GM19099 (cell line): ENCODE results near the gene MRPL2.
A peak's percentile ranks its signal among the peaks of the same experiment; 100 is the strongest.

Experiments used
- POLR2A ChIP-seq: IDR thresholded peaks from 3 replicates; pipeline ENCODE4 v1.6.1; 2011; ENCODE audit warnings: low read depth; ENCODE audit not compliant: insufficient read length; ENCODE audit errors: extremely low read depth

Gene MRPL2

GRCh38 chr6:43038727-43039126 lies 20.5 kb downstream of the MRPL2 start:
- no peak for TF ChIP-seq POLR2A

- no peak for TF ChIP-seq POLR2A
Measured at GRCh38 chr6:43037706-43038105, 21.5 kb downstream of the MRPL2 start.

- no peak for TF ChIP-seq POLR2A
Measured at GRCh38 chr6:43037197-43037596, 22.0 kb downstream of the MRPL2 start.

- no peak for TF ChIP-seq POLR2A
Measured at GRCh38 chr6:43036712-43037111, 22.5 kb downstream of the MRPL2 start.

- TF ChIP-seq POLR2A = no peak
Measured at GRCh38 chr6:43035495-43036194, 23.6 kb downstream of the MRPL2 start.

GRCh38 chr6:43034190-43034525 lies 25.1 kb downstream of the MRPL2 start:
- no peak for TF ChIP-seq POLR2A

GRCh38 chr6:43033496-43034189 lies 25.6 kb downstream of the MRPL2 start:
- no peak for TF ChIP-seq POLR2A

GRCh38 chr6:43032326-43032725 lies 26.9 kb downstream of the MRPL2 start:
- no peak for TF ChIP-seq POLR2A

- TF ChIP-seq POLR2A = no peak
Measured at GRCh38 chr6:43029120-43029519, 30.1 kb downstream of the MRPL2 start.

- no peak for TF ChIP-seq POLR2A
Measured at GRCh38 chr6:43026365-43026764, 32.9 kb downstream of the MRPL2 start.

- no peak for TF ChIP-seq POLR2A
Measured at GRCh38 chr6:43024436-43024835, 34.8 kb downstream of the MRPL2 start.

- peak; percentile 78 for TF ChIP-seq POLR2A
Measured at GRCh38 chr6:43021270-43022047, 37.8 kb downstream of the MRPL2 start, which contains the start of gene RRP36. Gene RRP36 (plus strand): TSS chr6:43021623. CDS start chr6:43021655, 32 bp downstream.

- no peak for TF ChIP-seq POLR2A
Measured at GRCh38 chr6:43020847-43021246, 38.4 kb downstream of the MRPL2 start.

GRCh38 chr6:43020052-43020705 lies 39.1 kb downstream of the MRPL2 start:
- TF ChIP-seq POLR2A = no peak

GRCh38 chr6:43019152-43019551 lies 40.1 kb downstream of the MRPL2 start:
- no peak for TF ChIP-seq POLR2A
